Karpas-422 (cell line): ENCODE measurements around the gene LIPH. TPM values are rescaled to one million over a fixed set of nuclear protein-coding genes. Genes with fewer than 3 reads are reported as not detected.
"Not testable (repeated sequence)": the region's sequence is repeated elsewhere in the genome, so short reads cannot be mapped to it uniquely, and the experiment has no call there.

Experiments
- DNase-seq: peaks from one replicate; pipeline ENCODE4 v3.0.0-alpha.2; 2015
- H2AFZ ChIP-seq: fragments of 200-600 bp; sonication (generic); 2 replicates; pipeline ENCODE4 v1.6.1; 2014; ENCODE audit warnings: antibody characterized with exemption, low read length, mixed read lengths
- H3K27ac ChIP-seq: fragments of 200-600 bp; sonication (generic); 2 replicates; pipeline ENCODE4 v1.5.1; 2014; ENCODE audit warnings: mild to moderate bottlenecking, low read length, moderate library complexity
- H3K27me3 ChIP-seq: fragments of 200-600 bp; sonication (generic); 2 replicates; pipeline ENCODE4 v1.6.1; 2014; ENCODE audit warnings: low read length, mixed read lengths
- H3K36me3 ChIP-seq: fragments of 200-600 bp; sonication (generic); 2 replicates; pipeline ENCODE4 v1.6.1; 2014; ENCODE audit warnings: low read length, mixed read lengths; ENCODE audit not compliant: insufficient read depth
- H3K4me1 ChIP-seq: fragments of 200-600 bp; sonication (generic); 2 replicates; pipeline ENCODE4 v1.6.1; 2014; ENCODE audit warnings: mild to moderate bottlenecking, low read length, mixed read lengths
- H3K4me2 ChIP-seq: fragments of 200-600 bp; sonication (generic); 2 replicates; pipeline ENCODE4 v1.6.1; 2014; ENCODE audit warnings: low read length, low read depth, mild to moderate bottlenecking; ENCODE audit not compliant: poor library complexity, severe bottlenecking
- H3K4me3 ChIP-seq: fragments of 200-600 bp; sonication (generic); 2 replicates; pipeline ENCODE4 v1.5.1; 2014; ENCODE audit warnings: mild to moderate bottlenecking, antibody characterized with exemption, low read length, mixed read lengths
- H3K79me2 ChIP-seq: fragments of 200-600 bp; sonication (generic); 2 replicates; pipeline ENCODE4 v1.6.1; 2014; ENCODE audit warnings: mild to moderate bottlenecking, low read length, mixed read lengths
- H3K9ac ChIP-seq: fragments of 200-600 bp; sonication (generic); 2 replicates; pipeline ENCODE4 v1.6.0; 2014; ENCODE audit warnings: low read length
- H3K9me2 ChIP-seq: fragments of 200-600 bp; sonication (generic), shearing (Covaris generic); replicated peaks from 2 replicates; pipeline ENCODE4 v1.6.0; 2014; ENCODE audit warnings: mild to moderate bottlenecking, low read length, moderate library complexity; ENCODE audit not compliant: insufficient read depth
- H3K9me3 ChIP-seq: fragments of 300-700, 200-600 bp; sonication (generic); 2 replicates; pipeline ENCODE4 v1.6.1; 2014; ENCODE audit warnings: low read length, mixed read lengths
- H4K20me1 ChIP-seq: fragments of 200-600 bp; sonication (generic); 2 replicates; pipeline ENCODE4 v1.6.1; 2014; ENCODE audit warnings: mild to moderate bottlenecking, antibody characterized with exemption, low read length, low read depth; ENCODE audit not compliant: insufficient read depth
- total RNA-seq: library from RNA; depleted of rRNA; stranded (reverse); fragments of >200 nt; shearing (Covaris generic); gene quantifications from 2 replicates; pipeline ENCODE4 v1.2.3, GENCODE V29; 2014; ENCODE audit warnings: low replicate concordance

The LIPH gene
- total RNA-seq, 1 experiment from 2014 or later: not detected

- H3K9ac ChIP-seq, H3K9me2 ChIP-seq, H2AFZ ChIP-seq, H3K36me3 ChIP-seq, DNase-seq, H3K4me3 ChIP-seq, H3K4me1 ChIP-seq, H3K4me2 ChIP-seq, H3K79me2 ChIP-seq, H3K27me3 ChIP-seq, H4K20me1 ChIP-seq, H3K9me3 ChIP-seq, H3K27ac ChIP-seq: not testable (repeated sequence)
These were observed 77.5 kb downstream of the LIPH start for GRCh38 chr3:185474922-185475321.

- no peak for DNase-seq
- no peak overlapping the region for H3K4me2 ChIP-seq
- no peaks in the 10 kb centered on the region for H3K36me3 ChIP-seq
- H3K4me1 ChIP-seq: no peaks in the 10 kb centered on the region
- H3K79me2 ChIP-seq: no peaks in the 10 kb centered on the region
- H3K27me3 ChIP-seq: no peaks in the 10 kb centered on the region
- H3K27ac ChIP-seq: no peak overlapping the region
- no peak overlapping the region for H3K4me3 ChIP-seq
- H3K9ac ChIP-seq: no peak overlapping the region
- H3K9me3 ChIP-seq: no peaks in the 10 kb centered on the region
- H4K20me1 ChIP-seq: no peaks in the 10 kb centered on the region
- H3K9me2 ChIP-seq: no peaks in the 10 kb centered on the region
- H2AFZ ChIP-seq: no peak overlapping the region
These were observed 79.0 kb downstream of the LIPH start for GRCh38 chr3:185473290-185473815.

GRCh38 chr3:185470323-185470722 is 82.1 kb downstream of the LIPH start:
- Histone ChIP-seq H3K79me2 (no peaks in the 10 kb centered on the region), H2AFZ (no peak overlapping the region), H3K4me3 (no peak overlapping the region), H3K4me2 (no peak overlapping the region), H3K9me3 (no peaks in the 10 kb centered on the region), H4K20me1 (no peaks in the 10 kb centered on the region), H3K9ac (no peak overlapping the region), H3K9me2 (no peaks in the 10 kb centered on the region), H3K36me3 (no peaks in the 10 kb centered on the region), H3K27ac (no peak overlapping the region), H3K4me1 (peaks cover 6% of the 10 kb centered on the region), H3K27me3 (no peaks in the 10 kb centered on the region)
- no peak for DNase-seq

DNA sequence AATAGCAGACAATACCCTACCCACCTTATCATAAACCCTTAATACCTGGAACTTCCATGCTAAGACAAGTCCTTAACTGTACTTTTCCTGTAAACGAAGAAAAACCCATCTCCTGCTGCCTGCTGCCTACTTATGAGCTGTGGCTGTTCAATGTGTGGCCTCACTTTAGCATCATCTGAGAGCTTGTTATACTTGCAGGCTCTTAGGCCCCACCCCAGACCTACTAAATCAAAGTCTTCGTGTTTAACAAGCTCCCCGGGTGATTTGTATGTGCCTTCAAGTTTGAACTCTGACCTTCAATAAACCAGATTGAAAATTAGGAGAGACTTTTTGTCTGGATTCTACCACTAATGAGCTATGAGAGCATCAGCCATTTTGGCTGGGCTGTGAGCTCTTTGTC is 82.8 kb downstream of the LIPH start:
- Histone ChIP-seq H3K9me2 (no peaks in the 10 kb centered on the region), H3K36me3 (no peaks in the 10 kb centered on the region), H3K27me3 (no peaks in the 10 kb centered on the region), H4K20me1 (no peaks in the 10 kb centered on the region), H3K4me3 (no peak overlapping the region), H2AFZ (no peak overlapping the region), H3K4me2 (no peak overlapping the region), H3K4me1 (peaks cover 6% of the 10 kb centered on the region), H3K27ac (no peak overlapping the region), H3K9me3 (no peaks in the 10 kb centered on the region), H3K79me2 (no peaks in the 10 kb centered on the region), H3K9ac (no peak overlapping the region)
- no peak for DNase-seq

GRCh38 chr3:185466123-185466522 is 86.3 kb downstream of the LIPH start:
- DNase-seq: peak; percentile 68
- H3K9me3 ChIP-seq, H3K4me3 ChIP-seq, H3K4me1 ChIP-seq, H3K36me3 ChIP-seq, H3K27me3 ChIP-seq, H3K79me2 ChIP-seq, H4K20me1 ChIP-seq, H3K27ac ChIP-seq, H3K9me2 ChIP-seq: not testable (repeated sequence)
- peak overlapping the region; percentile 25 for H3K4me2 ChIP-seq
- H3K9ac ChIP-seq: peak overlapping the region; percentile 39; the same call in 1 of the 2 replicates
- peak overlapping the region; percentile 32; the same call in 1 of the 2 replicates for H2AFZ ChIP-seq

DNA sequence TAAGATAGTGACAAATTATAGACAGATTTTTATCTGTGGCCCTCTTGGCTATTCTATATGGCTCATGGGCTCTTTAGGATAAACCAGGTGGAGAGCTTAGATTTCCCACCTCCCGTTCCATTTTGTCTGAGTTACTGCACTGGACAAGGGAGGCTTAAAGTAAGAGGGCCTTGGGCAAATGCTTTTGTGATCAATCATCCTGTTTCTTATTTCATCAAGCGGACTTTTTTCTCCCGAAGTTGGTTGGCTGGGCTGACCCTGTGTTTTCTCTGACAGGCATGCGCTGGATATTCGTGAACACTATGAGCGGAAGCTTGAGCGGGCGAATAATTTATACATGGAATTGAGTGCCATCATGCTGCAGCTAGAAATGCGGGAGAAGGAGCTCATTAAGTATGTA is 86.9 kb downstream of the LIPH start:
- DNase-seq: no peak
- H3K36me3 ChIP-seq: no peaks in the 10 kb centered on the region
- no peaks in the 10 kb centered on the region for H3K27me3 ChIP-seq
- no peak overlapping the region for H3K4me3 ChIP-seq
- H3K4me2 ChIP-seq: no peak overlapping the region
- H4K20me1 ChIP-seq: no peaks in the 10 kb centered on the region
- no peaks in the 10 kb centered on the region for H3K9me2 ChIP-seq
- no peaks in the 10 kb centered on the region for H3K9me3 ChIP-seq
- peaks cover 6% of the 10 kb centered on the region for H3K4me1 ChIP-seq
- no peak overlapping the region for H3K9ac ChIP-seq
- no peaks in the 10 kb centered on the region for H3K79me2 ChIP-seq
- no peak overlapping the region for H3K27ac ChIP-seq
- no peak overlapping the region; the same call in 1 of the 2 replicates for H2AFZ ChIP-seq

GRCh38 chr3:185460719-185461350 is 91.6 kb downstream of the LIPH start:
- Histone ChIP-seq H3K27me3 (no peaks in the 10 kb centered on the region), H3K27ac (no peak overlapping the region)

GRCh38 chr3:185460309-185460708 is 92.1 kb downstream of the LIPH start:
- H3K9me2 ChIP-seq: no peaks in the 10 kb centered on the region
- no peak overlapping the region for H3K4me3 ChIP-seq
- no peak overlapping the region for H3K27ac ChIP-seq
- H3K79me2 ChIP-seq: no peaks in the 10 kb centered on the region
- no peak overlapping the region for H3K9ac ChIP-seq
- no peak for DNase-seq
- no peak overlapping the region for H2AFZ ChIP-seq
- H3K27me3 ChIP-seq: no peaks in the 10 kb centered on the region
- H4K20me1 ChIP-seq: no peaks in the 10 kb centered on the region
- H3K36me3 ChIP-seq: no peaks in the 10 kb centered on the region
- H3K9me3 ChIP-seq: no peaks in the 10 kb centered on the region
- no peak overlapping the region for H3K4me2 ChIP-seq
- H3K4me1 ChIP-seq: no peaks in the 10 kb centered on the region

More at GRCh38 chr3:185460719-185461350, 91.6 kb downstream of the LIPH start:
- H3K4me1 ChIP-seq: peaks cover 3% of the 10 kb centered on the region
- no peaks in the 10 kb centered on the region for H4K20me1 ChIP-seq
- peak; percentile 69 for DNase-seq
- no peak overlapping the region for H2AFZ ChIP-seq
- no peaks in the 10 kb centered on the region for H3K79me2 ChIP-seq
- no peaks in the 10 kb centered on the region for H3K36me3 ChIP-seq
- H3K4me2 ChIP-seq: no peak overlapping the region
- H3K4me3 ChIP-seq: no peak overlapping the region
- H3K9me2 ChIP-seq: no peaks in the 10 kb centered on the region
- no peaks in the 10 kb centered on the region for H3K9me3 ChIP-seq
- H3K9ac ChIP-seq: no peak overlapping the region
